Measurements from ENCODE around the gene STK4.
"Not testable (repeated sequence)": the region's sequence is repeated elsewhere in the genome, so short reads cannot be mapped to it uniquely, and the experiment has no call there.

- TF ChIP-seq, protein P1, sequence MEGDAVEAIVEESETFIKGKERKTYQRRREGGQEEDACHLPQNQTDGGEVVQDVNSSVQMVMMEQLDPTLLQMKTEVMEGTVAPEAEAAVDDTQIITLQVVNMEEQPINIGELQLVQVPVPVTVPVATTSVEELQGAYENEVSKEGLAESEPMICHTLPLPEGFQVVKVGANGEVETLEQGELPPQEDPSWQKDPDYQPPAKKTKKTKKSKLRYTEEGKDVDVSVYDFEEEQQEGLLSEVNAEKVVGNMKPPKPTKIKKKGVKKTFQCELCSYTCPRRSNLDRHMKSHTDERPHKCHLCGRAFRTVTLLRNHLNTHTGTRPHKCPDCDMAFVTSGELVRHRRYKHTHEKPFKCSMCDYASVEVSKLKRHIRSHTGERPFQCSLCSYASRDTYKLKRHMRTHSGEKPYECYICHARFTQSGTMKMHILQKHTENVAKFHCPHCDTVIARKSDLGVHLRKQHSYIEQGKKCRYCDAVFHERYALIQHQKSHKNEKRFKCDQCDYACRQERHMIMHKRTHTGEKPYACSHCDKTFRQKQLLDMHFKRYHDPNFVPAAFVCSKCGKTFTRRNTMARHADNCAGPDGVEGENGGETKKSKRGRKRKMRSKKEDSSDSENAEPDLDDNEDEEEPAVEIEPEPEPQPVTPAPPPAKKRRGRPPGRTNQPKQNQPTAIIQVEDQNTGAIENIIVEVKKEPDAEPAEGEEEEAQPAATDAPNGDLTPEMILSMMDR (IDR thresholded peaks at IDR 0.05; ENCODE audit: poor library complexity, severe bottlenecking): not testable (repeated sequence)
- not testable (repeated sequence) for TF ChIP-seq RAD21 (conservative IDR thresholded peaks at IDR 0.05); EP300 (conservative IDR thresholded peaks at IDR 0.05; ENCODE audit: poor library complexity, severe bottlenecking); EZH2 (IDR thresholded peaks at IDR 0.05; ENCODE audit: borderline replicate concordance, insufficient read depth, low read length, poor library complexity, severe bottlenecking); POLR2AphosphoS5 (IDR thresholded peaks at IDR 0.05)
Observed at GRCh38 chr20:45063107-45063506, 96.8 kb downstream of the STK4 start.
